Measurements from ENCODE around the gene PARP9. TPM values are rescaled to one million over a fixed set of nuclear protein-coding genes. Genes with fewer than 3 reads are reported as not detected.

PARP9 gene
- total and polyA plus RNA-seq, 10 of the 15 experiments (the other 5 are each of a cell fraction or from before 2014, with no cell fraction given): 34.0 to 122 (median 46.1) TPM

GRCh38 chr3:122572940-122573412 is 8.9 kb upstream of the PARP9 start:
- Histone ChIP-seq H3K9ac (ENCODE audit: control insufficient read depth, insufficient read depth, low read length) (no peak overlapping the region), H3K27ac (ENCODE audit: control insufficient read depth, insufficient read depth) (peak overlapping the region; percentile 59), H3K4me3 (no peak overlapping the region), H3K79me2 (ENCODE audit: control insufficient read depth, insufficient read depth, low read length) (peaks cover 8% of the 10 kb centered on the region), H2AFZ (ENCODE audit: control insufficient read depth, low read depth, low read length) (no peak overlapping the region), H3K9me3 (replicated peaks; ENCODE audit: control insufficient read depth, insufficient read depth, low read length) (peaks cover 4% of the 10 kb centered on the region; the same call in 2 of the 3 replicates), H4K20me1 (ENCODE audit: control insufficient read depth, insufficient read depth) (no peaks in the 10 kb centered on the region), H3K27me3 (replicated peaks in 1 of 2; ENCODE audit: control insufficient read depth in 2 of 2, insufficient read depth in 2 of 2, low read length in 1 of 2) (no peaks in the 10 kb centered on the region), H3K4me2 (ENCODE audit: control insufficient read depth, insufficient read depth) (peak overlapping the region; percentile 62; the same call in 1 of the 2 replicates), H3K36me3 (ENCODE audit: control insufficient read depth in 2 of 2, insufficient read depth in 2 of 2, low read length in 1 of 2) (peaks cover 0 to 12% of the 10 kb centered on the region in 2 experiments; a peak in 1 of 4 replicates), H3K4me1 (ENCODE audit: control insufficient read depth, insufficient read depth, low read length) (peaks cover 29% of the 10 kb centered on the region)
- FAIRE-seq: no peak
- peak; percentile 47 for ATAC-seq
- ChIA-PET CTCF (interaction anchor here (1.4 to 5.0 kb wide), 2 partner anchors 9 to 106 kb away, joined by 3 to 59 read pairs; partner anchors contain the start of genes DTX3L and PARP9), POLR2A (interaction anchor here (1.0 to 5.0 kb wide), 5 partner anchors 44 to 108 kb away, joined by 3 to 31 read pairs (median 7); partner anchors contain the start of gene PARP14), SMC1A (ENCODE audit: uncharacterized antibody, unreplicated experiment) (interaction anchor here (1.0 to 7.6 kb wide), 7 partner anchors 7 to 106 kb away, joined by 3 to 183 read pairs (median 42); partner anchors contain the start of genes DTX3L, PARP14 and PARP9), RAD21 (ENCODE audit: unreplicated experiment) (interaction anchor here (4.0 to 7.6 kb wide), 4 partner anchors 46 to 107 kb away, joined by 16 to 130 read pairs (median 38); partner anchors contain the start of gene PARP14)
- DNase-seq (ENCODE audit: low read depth, low spot score): peak; percentile 77
- in situ Hi-C loops (cut with MboI): no loop called here
- BruUV-seq (replicated peaks): no TSS peak
- intact Hi-C loops (cut with micrococcal nuclease; ENCODE audit: unreplicated experiment): no loop called here
- WGBS (ENCODE audit: insufficient coverage, insufficient replicate concordance, low lambda C conversion rate, missing lambda C conversion rate): 5% methylated on average over 3 of the region's 3 CpGs
- TF ChIP-seq MTA3 (IDR thresholded peaks at IDR 0.05; ENCODE audit: borderline replicate concordance, low read length) (no peak), USF2 (IDR thresholded peaks at IDR 0.05; ENCODE audit: borderline replicate concordance, low read depth, low read length) (peak; percentile 54), CBX5 (IDR thresholded peaks at IDR 0.05; ENCODE audit: low read depth) (0 out of 2 replicates have a peak, but pooled peaks have one; percentile 80), EZH2 (IDR thresholded peaks at IDR 0.05; ENCODE audit: borderline replicate concordance, control insufficient read depth, low read depth, low read length) (no peak), MLLT1 (IDR thresholded peaks at IDR 0.05) (no peak), TCF12 (IDR thresholded peaks at IDR 0.05; ENCODE audit: low read depth, low read length) (peak; percentile 31; the same call in 1 of the 2 replicates), CHD1 (IDR thresholded peaks at IDR 0.05; ENCODE audit: low read depth, low read length) (no peak), ZNF687 (IDR thresholded peaks at IDR 0.05) (peak; percentile 68; the same call in 1 of the 2 replicates), BCL11A (IDR thresholded peaks at IDR 0.05; ENCODE audit: low read depth, low read length) (peak; percentile 32; the same call in 1 of the 2 replicates), CREM (IDR thresholded peaks at IDR 0.05; ENCODE audit: low read depth) (no peak), NFIC (IDR thresholded peaks at IDR 0.05; ENCODE audit: low read depth, low read length) (no peak), CEBPZ (IDR thresholded peaks at IDR 0.05; ENCODE audit: low read depth, low read length) (no peak), NRF1 (conservative IDR thresholded peaks at IDR 0.05; ENCODE audit: low read depth, low read length) (no peak)

All from GM12878 (cell line).